KG1 (cell line): ENCODE results near the gene PPP2CA.
"Not testable (repeated sequence)": the region's sequence is repeated elsewhere in the genome, so short reads cannot be mapped to it uniquely, and the experiment has no call there.

ENCODE experiments used
- DNase-seq: peaks from one replicate; lab custom pipeline; 2025; lab: John Stamatoyannopoulos, UW

PPP2CA gene

GRCh38 chr5:134245101-134245604 is 19.3 kb upstream of the PPP2CA start:
- DNase-seq = no peak

GRCh38 chr5:134242146-134242545 is 16.3 kb upstream of the PPP2CA start:
- no peak for DNase-seq

GRCh38 chr5:134240421-134240962 is 14.6 kb upstream of the PPP2CA start:
- DNase-seq = no peak

GRCh38 chr5:134236820-134237219 is 10.9 kb upstream of the PPP2CA start:
- DNase-seq = no peak

GRCh38 chr5:134236318-134236717 is 10.4 kb upstream of the PPP2CA start:
- no peak for DNase-seq

GRCh38 chr5:134228624-134229023 is 2.8 kb upstream of the PPP2CA start:
- DNase-seq = no peak

GRCh38 chr5:134227776-134228175 is 1.9 kb upstream of the PPP2CA start:
- no peak for DNase-seq

- no peak for DNase-seq
Measured at GRCh38 chr5:134227259-134227658, 1.4 kb upstream of the PPP2CA start.

- no peak for DNase-seq
Measured at GRCh38 chr5:134226441-134227192, 744 bp upstream of the PPP2CA start.

GRCh38 chr5:134224888-134225779 is 739 bp downstream of the PPP2CA start:
- no peak for DNase-seq

GRCh38 chr5:134223406-134224248 is 2.2 kb downstream of the PPP2CA start:
- DNase-seq = no peak

GRCh38 chr5:134221690-134222089 is 4.2 kb downstream of the PPP2CA start:
- not testable (repeated sequence) for DNase-seq

GRCh38 chr5:134215757-134216156 is 10.1 kb downstream of the PPP2CA start:
- DNase-seq = no peak

GRCh38 chr5:134211263-134212031 is 14.4 kb downstream of the PPP2CA start:
- DNase-seq = not testable (repeated sequence)

- DNase-seq = no peak
Measured at GRCh38 chr5:134209477-134210245, 16.2 kb downstream of the PPP2CA start.

- no peak for DNase-seq
Measured at GRCh38 chr5:134207696-134208095, 18.2 kb downstream of the PPP2CA start.

- no peak for DNase-seq
Measured at GRCh38 chr5:134206627-134207160, 19.2 kb downstream of the PPP2CA start.

GRCh38 chr5:134204575-134204974 is 21.3 kb downstream of the PPP2CA start:
- DNase-seq = no peak

GRCh38 chr5:134203630-134204029 is 22.2 kb downstream of the PPP2CA start:
- DNase-seq = no peak

GRCh38 chr5:134195666-134196065 is 30.2 kb downstream of the PPP2CA start:
- DNase-seq = no peak
